Measurements from ENCODE around the gene LYPD6.

LYPD6 gene

DNA sequence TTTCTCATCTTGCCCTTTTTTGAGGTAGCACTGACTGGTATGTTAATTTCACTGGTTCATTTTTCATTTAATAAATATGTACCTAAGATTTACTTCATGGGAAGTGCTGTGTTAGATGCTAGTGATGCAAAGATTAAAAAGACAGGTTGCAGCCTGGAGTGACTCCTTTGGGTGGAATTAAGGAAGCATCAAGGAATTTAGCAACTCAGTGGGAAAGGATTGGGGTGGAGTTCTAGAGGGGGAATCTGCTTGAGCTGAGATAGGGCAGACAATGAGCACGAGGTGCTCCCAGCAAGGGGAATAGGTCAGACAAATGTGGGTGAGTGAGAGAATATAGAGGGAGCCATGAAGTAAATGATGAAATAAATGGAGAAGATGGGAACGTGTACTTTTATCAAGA is 57.0 kb downstream of the LYPD6 start (continued):
- no peak for TF ChIP-seq ZNF664 (tag by site-specific recombination; IDR thresholded peaks at IDR 0.05)
- TF ChIP-seq ZIC2 (tag by site-specific recombination; IDR thresholded peaks at IDR 0.05) = no peak

DNA sequence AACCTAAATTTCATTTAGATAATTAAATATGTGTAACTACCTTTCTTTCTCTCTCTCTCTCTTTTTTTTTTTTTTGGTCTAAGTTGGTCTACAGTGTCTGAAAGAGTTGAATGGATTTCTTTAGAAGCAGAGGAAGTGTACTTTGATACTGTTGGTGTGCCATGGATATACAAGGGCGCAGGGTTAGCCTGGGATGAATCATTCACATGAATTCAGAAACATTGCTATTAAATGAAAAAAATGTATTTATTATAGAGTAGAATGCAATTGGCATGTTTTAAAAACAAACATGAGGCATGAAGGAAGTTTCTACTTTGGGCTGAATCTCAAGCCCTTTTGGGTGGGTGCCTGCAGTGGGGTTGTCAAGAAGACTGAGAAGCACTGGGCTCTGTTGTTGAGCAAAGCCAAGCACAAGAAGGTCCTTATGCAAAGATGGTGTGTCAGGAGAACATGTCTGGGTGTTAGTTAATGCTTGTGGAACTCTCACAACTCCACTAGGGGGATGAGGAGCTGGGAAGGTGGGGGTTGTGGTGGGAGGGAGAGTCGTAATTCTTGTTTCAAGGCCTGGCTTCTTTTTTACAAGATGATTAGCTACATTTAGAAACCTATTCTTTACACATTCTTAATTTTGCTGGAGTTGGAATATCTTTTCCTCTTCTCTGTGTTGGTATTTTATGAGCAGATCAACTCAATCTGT is 57.9 kb downstream of the LYPD6 start:
- Histone ChIP-seq H3K36me3 (ENCODE audit: control insufficient read depth in 2 of 2, insufficient read depth in 1 of 2, low read length in 2 of 2) (no peaks in the 10 kb centered on the region), H3K4me1 (ENCODE audit: control insufficient read depth, insufficient read depth, low read length) (peaks cover 12% of the 10 kb centered on the region), H3K9me3 (ENCODE audit: control insufficient read depth, insufficient read depth, low read depth, low read length) (no peaks in the 10 kb centered on the region), H3K4me3 (ENCODE audit: low read depth, low read length) (no peak overlapping the region), H3K27ac (ENCODE audit: extremely low read depth, low read depth, low read length) (no peak overlapping the region)
- CTCF ChIA-PET = interaction anchor here (0.6 to 1.3 kb wide), 6 partner anchors 8 to 1406 kb away, joined by 3 to 7 read pairs (median 4); no protein-coding TSS in a partner anchor
- TF ChIP-seq, protein P1, sequence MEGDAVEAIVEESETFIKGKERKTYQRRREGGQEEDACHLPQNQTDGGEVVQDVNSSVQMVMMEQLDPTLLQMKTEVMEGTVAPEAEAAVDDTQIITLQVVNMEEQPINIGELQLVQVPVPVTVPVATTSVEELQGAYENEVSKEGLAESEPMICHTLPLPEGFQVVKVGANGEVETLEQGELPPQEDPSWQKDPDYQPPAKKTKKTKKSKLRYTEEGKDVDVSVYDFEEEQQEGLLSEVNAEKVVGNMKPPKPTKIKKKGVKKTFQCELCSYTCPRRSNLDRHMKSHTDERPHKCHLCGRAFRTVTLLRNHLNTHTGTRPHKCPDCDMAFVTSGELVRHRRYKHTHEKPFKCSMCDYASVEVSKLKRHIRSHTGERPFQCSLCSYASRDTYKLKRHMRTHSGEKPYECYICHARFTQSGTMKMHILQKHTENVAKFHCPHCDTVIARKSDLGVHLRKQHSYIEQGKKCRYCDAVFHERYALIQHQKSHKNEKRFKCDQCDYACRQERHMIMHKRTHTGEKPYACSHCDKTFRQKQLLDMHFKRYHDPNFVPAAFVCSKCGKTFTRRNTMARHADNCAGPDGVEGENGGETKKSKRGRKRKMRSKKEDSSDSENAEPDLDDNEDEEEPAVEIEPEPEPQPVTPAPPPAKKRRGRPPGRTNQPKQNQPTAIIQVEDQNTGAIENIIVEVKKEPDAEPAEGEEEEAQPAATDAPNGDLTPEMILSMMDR (tag by site-specific recombination; IDR thresholded peaks at IDR 0.05) = peak; percentile 36
- TF ChIP-seq, protein P2, sequence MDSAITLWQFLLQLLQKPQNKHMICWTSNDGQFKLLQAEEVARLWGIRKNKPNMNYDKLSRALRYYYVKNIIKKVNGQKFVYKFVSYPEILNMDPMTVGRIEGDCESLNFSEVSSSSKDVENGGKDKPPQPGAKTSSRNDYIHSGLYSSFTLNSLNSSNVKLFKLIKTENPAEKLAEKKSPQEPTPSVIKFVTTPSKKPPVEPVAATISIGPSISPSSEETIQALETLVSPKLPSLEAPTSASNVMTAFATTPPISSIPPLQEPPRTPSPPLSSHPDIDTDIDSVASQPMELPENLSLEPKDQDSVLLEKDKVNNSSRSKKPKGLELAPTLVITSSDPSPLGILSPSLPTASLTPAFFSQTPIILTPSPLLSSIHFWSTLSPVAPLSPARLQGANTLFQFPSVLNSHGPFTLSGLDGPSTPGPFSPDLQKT (IDR thresholded peaks at IDR 0.05; ENCODE audit: borderline replicate concordance, low read depth, low read length) = no peak
- TF ChIP-seq, protein P3, sequence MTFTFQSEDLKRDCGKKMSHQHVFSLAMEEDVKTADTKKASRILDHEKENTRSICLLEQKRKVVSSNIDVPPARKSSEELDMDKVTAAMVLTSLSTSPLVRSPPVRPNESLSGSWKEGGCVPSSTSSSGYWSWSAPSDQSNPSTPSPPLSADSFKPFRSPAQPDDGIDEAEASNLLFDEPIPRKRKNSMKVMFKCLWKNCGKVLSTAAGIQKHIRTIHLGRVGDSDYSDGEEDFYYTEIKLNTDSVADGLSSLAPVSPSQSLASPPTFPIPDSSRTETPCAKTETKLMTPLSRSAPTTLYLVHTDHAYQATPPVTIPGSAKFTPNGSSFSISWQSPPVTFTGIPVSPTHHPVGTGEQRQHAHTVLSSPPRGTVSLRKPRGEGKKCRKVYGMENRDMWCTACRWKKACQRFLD (tag by site-specific recombination; IDR thresholded peaks at IDR 0.05) = no peak
- TF ChIP-seq, protein P4, sequence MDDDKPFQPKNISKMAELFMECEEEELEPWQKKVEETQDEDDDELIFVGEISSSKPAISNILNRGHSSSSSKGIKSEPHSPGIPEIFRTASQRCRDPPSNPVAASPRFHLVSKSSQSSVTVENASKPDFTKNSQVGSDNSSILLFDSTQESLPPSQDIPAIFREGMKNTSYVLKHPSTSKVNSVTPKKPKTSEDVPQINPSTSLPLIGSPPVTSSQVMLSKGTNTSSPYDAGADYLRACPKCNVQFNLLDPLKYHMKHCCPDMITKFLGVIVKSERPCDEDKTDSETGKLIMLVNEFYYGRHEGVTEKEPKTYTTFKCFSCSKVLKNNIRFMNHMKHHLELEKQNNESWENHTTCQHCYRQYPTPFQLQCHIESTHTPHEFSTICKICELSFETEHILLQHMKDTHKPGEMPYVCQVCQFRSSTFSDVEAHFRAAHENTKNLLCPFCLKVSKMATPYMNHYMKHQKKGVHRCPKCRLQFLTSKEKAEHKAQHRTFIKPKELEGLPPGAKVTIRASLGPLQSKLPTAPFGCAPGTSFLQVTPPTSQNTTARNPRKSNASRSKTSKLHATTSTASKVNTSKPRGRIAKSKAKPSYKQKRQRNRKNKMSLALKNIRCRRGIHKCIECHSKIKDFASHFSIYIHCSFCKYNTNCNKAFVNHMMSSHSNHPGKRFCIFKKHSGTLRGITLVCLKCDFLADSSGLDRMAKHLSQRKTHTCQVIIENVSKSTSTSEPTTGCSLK (tag by site-specific recombination; IDR thresholded peaks at IDR 0.05) = no peak
- POLR2A ChIA-PET = interaction anchor here (1.4 kb wide), 1 partner anchor 58 kb away, joined by 4 read pairs; no protein-coding TSS in a partner anchor

DNA sequence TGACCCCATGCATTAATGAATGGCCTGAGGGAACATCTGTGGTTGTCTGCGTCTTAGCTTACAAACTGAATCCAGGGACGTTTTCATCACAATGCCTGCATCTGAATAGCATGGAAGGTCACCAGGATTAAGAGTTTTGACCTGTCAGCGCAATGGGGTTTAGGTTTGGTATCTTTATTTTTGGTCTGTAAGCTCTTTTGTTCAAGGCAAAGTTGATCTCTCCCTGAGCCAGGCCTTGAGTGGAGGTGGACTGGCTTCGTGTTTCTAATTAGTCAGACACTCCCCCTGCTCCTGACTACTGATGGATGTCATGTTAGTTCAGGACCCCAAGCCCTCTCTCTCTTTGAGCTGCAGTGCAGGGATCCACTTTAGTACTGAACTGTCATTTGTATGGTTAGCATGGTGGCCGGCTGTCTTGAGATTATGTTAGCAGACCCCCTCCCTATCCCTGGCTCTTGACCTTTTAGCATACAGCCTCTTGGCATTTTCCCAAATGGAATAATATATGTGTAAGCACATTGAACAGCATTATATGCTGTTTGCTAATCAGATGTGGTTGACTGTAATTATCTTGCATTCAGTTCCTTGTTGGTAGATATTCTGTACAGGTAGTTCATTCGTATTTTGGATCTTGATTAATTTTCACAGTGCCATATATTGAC is 59.2 kb downstream of the LYPD6 start:
- H3K36me3 ChIP-seq (ENCODE audit: control insufficient read depth in 2 of 2, insufficient read depth in 1 of 2, low read length in 2 of 2) = no peaks in the 10 kb centered on the region
- H3K4me1 ChIP-seq (ENCODE audit: control insufficient read depth, insufficient read depth, low read length) = peaks cover 12% of the 10 kb centered on the region
- TF ChIP-seq EGR2 (tag by site-specific recombination; IDR thresholded peaks at IDR 0.05; ENCODE audit: low read depth) = no peak
- TF ChIP-seq ZNF302 (tag by site-specific recombination; IDR thresholded peaks at IDR 0.05; ENCODE audit: low read depth) = no peak
- no peak for TF ChIP-seq ZNF426 (tag by site-specific recombination; IDR thresholded peaks at IDR 0.05)
- no peak for TF ChIP-seq TCF7L2 (IDR thresholded peaks at IDR 0.05; ENCODE audit: borderline replicate concordance, low read depth, low read length)
- TF ChIP-seq ZSCAN30 (tag by site-specific recombination; IDR thresholded peaks at IDR 0.05) = no peak
- no peak for TF ChIP-seq ZNF48 (tag by site-specific recombination; IDR thresholded peaks at IDR 0.05)
- TF ChIP-seq, protein P5, sequence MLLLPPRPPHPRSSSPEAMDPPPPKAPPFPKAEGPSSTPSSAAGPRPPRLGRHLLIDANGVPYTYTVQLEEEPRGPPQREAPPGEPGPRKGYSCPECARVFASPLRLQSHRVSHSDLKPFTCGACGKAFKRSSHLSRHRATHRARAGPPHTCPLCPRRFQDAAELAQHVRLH (tag by site-specific recombination; IDR thresholded peaks at IDR 0.05) = no peak
- TF ChIP-seq ZNF324 (tag by site-specific recombination; IDR thresholded peaks at IDR 0.05) = no peak
- no peak for TF ChIP-seq ZNF501 (tag by site-specific recombination; IDR thresholded peaks at IDR 0.05)
- TF ChIP-seq ZNF274 (IDR thresholded peaks at IDR 0.05; ENCODE audit: low read length) = no peak
- TF ChIP-seq ZNF274 (tag by site-specific recombination; IDR thresholded peaks at IDR 0.05; ENCODE audit: borderline replicate concordance) = no peak
- TF ChIP-seq, protein P6, sequence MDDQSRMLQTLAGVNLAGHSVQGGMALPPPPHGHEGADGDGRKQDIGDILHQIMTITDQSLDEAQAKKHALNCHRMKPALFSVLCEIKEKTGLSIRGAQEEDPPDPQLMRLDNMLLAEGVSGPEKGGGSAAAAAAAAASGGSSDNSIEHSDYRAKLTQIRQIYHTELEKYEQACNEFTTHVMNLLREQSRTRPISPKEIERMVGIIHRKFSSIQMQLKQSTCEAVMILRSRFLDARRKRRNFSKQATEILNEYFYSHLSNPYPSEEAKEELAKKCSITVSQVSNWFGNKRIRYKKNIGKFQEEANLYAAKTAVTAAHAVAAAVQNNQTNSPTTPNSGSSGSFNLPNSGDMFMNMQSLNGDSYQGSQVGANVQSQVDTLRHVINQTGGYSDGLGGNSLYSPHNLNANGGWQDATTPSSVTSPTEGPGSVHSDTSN (CRISPR knock-in tag; IDR thresholded peaks at IDR 0.05) = no peak
- ChIA-PET CTCF (interaction anchor here (1.0 to 1.3 kb wide), 4 partner anchors 8 to 171 kb away, joined by 3 to 7 read pairs (median 4); no protein-coding TSS in a partner anchor), POLR2A (interaction anchor here (1.4 kb wide), 1 partner anchor 60 kb away, joined by 4 read pairs; no protein-coding TSS in a partner anchor)
- H3K27ac ChIP-seq (ENCODE audit: extremely low read depth, low read depth, low read length) = no peak overlapping the region
- H3K9me3 ChIP-seq (ENCODE audit: control insufficient read depth, insufficient read depth, low read depth, low read length) = no peaks in the 10 kb centered on the region
- no peak overlapping the region for H3K4me3 ChIP-seq (ENCODE audit: low read depth, low read length)
